ENCODE results near the gene JAK1. TPM values are rescaled to one million over a fixed set of nuclear protein-coding genes. Genes with fewer than 3 reads are reported as not detected.

The JAK1 gene
- total and polyA plus RNA-seq, 3 donors from 2014 or later = 100 to 142 (median 117) TPM

DNA sequence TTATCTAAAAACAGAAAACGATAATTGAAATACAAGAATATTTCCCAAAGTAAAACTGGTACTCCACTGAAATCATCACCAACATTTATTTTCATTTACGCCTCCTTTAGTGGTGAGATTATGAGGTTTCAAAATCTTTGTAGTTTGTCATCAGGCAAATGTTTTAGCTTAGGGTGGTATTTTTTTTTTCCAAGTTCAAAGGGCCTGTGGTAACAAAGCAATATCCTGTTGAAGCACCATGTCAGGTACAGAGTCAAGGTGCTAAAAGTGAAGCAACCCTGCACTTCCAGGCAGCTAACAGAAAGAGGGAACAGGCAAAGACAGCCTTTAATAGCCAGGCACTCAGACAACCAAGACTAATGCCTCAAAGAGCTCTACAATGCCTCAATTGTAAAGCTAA is 89.2 kb downstream of the JAK1 start:
- WGBS, 2 donors = 91 to 95% methylated on average over 2 of the region's 2 CpGs
- Histone ChIP-seq H3K27ac (no peak overlapping the region), H3K9me3 (no peaks in the 10 kb centered on the region), H3K4me1 (no peaks in the 10 kb centered on the region), H3K27me3 (no peaks in the 10 kb centered on the region), H3K36me3 (ENCODE audit: low read depth, missing control alignments) (no peaks in the 10 kb centered on the region), H3K4me3 (no peak overlapping the region)
- intact Hi-C loops (cut with DNase I; ENCODE audit: low total_unique reads) = no loop called here
- no peak for DNase-seq
- no peak for TF ChIP-seq POLR2A (IDR thresholded peaks at IDR 0.05)
- TF ChIP-seq, protein P1, sequence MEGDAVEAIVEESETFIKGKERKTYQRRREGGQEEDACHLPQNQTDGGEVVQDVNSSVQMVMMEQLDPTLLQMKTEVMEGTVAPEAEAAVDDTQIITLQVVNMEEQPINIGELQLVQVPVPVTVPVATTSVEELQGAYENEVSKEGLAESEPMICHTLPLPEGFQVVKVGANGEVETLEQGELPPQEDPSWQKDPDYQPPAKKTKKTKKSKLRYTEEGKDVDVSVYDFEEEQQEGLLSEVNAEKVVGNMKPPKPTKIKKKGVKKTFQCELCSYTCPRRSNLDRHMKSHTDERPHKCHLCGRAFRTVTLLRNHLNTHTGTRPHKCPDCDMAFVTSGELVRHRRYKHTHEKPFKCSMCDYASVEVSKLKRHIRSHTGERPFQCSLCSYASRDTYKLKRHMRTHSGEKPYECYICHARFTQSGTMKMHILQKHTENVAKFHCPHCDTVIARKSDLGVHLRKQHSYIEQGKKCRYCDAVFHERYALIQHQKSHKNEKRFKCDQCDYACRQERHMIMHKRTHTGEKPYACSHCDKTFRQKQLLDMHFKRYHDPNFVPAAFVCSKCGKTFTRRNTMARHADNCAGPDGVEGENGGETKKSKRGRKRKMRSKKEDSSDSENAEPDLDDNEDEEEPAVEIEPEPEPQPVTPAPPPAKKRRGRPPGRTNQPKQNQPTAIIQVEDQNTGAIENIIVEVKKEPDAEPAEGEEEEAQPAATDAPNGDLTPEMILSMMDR (IDR thresholded peaks at IDR 0.05) = no peak

DNA sequence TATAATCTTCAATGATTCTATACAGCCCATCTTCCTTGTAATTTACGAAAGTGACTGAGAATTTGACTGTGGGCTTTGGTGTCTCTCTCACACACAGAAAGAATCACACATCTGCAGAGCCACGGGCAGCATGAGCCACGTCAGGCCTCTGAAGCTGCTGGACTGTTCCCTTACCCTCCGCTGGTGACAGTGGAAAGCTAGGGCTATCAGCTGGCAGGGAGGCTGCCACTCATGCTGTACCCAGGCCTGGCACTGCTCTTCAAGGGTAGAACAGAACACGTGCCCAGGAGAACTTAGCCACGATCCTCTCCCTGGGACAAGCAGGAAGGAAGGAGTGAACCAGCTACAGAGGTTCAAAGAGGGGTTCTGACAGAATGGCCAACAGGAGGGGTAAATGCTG is 90.7 kb downstream of the JAK1 start:
- TF ChIP-seq, protein P1 (IDR thresholded peaks at IDR 0.05) = no peak
- no peak for TF ChIP-seq POLR2A (IDR thresholded peaks at IDR 0.05)
- 94 to 95% methylated on average over 6 of the region's 6 CpGs for WGBS, 2 donors
- Histone ChIP-seq H3K4me1 (no peaks in the 10 kb centered on the region), H3K36me3 (ENCODE audit: low read depth, missing control alignments) (no peaks in the 10 kb centered on the region), H3K27me3 (no peaks in the 10 kb centered on the region), H3K27ac (no peak overlapping the region), H3K4me3 (no peak overlapping the region), H3K9me3 (no peaks in the 10 kb centered on the region)
- no peak for DNase-seq
- intact Hi-C loops (cut with DNase I; ENCODE audit: low total_unique reads) = no loop called here

DNA sequence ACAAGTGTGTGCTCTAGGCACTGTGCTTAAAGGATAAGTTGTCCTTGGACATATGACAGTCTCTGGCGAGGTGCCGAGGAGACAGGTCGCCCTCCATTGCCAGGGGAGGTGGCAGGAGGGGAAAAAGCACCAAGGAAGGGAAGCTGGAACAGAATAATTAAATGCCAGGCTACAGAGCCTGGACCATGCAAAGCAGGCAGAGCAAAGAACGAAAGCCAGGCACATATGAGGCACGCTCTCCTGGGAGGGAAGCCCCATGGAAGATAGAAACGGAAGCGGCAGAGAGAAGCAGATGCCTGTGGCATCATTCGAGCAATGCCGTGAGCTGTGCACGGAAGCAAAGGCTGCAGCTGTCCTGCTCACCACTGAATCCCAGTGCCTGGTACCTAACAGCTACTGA is 91.2 kb downstream of the JAK1 start:
- Histone ChIP-seq H3K4me3 (no peak overlapping the region), H3K4me1 (no peaks in the 10 kb centered on the region), H3K27me3 (no peaks in the 10 kb centered on the region), H3K36me3 (ENCODE audit: low read depth, missing control alignments) (no peaks in the 10 kb centered on the region), H3K9me3 (no peaks in the 10 kb centered on the region), H3K27ac (no peak overlapping the region)
- WGBS, 2 donors = 87 to 95% methylated on average over 10 of the region's 10 CpGs
- no peak for TF ChIP-seq POLR2A (IDR thresholded peaks at IDR 0.05)
- TF ChIP-seq, protein P1 (IDR thresholded peaks at IDR 0.05) = no peak
- no peak for DNase-seq
- intact Hi-C loops (cut with DNase I; ENCODE audit: low total_unique reads) = no loop called here

DNA sequence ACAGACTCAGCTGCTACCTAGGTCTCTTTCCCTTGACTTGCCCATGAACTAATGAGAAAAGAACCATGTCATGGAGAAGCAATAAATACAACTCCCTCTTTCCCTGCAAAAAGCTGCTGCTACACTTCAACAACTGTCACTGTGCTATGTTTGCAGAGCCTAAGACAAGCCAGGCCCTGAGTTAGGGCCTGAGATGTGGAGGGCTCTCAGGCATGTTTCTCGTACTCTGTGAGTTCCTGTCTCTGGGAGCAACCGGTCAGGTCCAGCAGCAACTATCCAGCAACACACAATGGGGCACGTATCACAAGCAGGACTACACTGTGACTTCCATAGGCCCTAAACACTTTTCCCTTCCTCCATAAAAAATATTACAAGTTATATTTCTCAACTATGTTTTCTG is 91.7 kb downstream of the JAK1 start:
- Histone ChIP-seq H3K4me3 (no peak overlapping the region), H3K27me3 (no peaks in the 10 kb centered on the region), H3K27ac (no peak overlapping the region), H3K36me3 (ENCODE audit: low read depth, missing control alignments) (no peaks in the 10 kb centered on the region), H3K9me3 (no peaks in the 10 kb centered on the region), H3K4me1 (no peaks in the 10 kb centered on the region)
- DNase-seq = no peak
- TF ChIP-seq POLR2A (IDR thresholded peaks at IDR 0.05) = no peak
- TF ChIP-seq, protein P1 (IDR thresholded peaks at IDR 0.05) = no peak
- 93 to 95% methylated on average over 3 of the region's 3 CpGs for WGBS, 2 donors
- intact Hi-C loops (cut with DNase I; ENCODE audit: low total_unique reads) = no loop called here

DNA sequence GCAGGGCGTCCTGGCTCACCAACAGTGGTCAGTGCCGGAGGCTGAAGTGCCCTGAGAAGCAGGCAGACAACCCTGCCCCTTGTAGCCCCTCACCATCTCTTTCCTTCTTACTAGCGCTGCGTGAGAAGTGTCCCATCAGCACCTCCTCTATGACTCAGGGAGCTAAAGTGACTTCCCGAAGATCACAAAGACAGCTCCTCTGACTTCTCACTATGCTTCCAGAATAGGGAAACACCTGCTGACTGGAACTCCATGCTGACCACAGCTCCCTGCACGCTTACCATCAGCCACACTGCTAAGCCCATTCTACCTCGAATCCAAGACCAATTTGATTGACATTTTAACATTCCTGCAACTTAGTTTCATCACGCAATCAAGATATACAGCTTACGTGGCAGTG is 92.8 kb downstream of the JAK1 start:
- H3K4me3 ChIP-seq = no peak overlapping the region
- intact Hi-C loops (cut with DNase I; ENCODE audit: low total_unique reads) = no loop called here
- H3K4me1 ChIP-seq = no peaks in the 10 kb centered on the region
- no peak overlapping the region for H3K27ac ChIP-seq
- no peaks in the 10 kb centered on the region for H3K9me3 ChIP-seq
- TF ChIP-seq, protein P1 (IDR thresholded peaks at IDR 0.05) = no peak
- TF ChIP-seq POLR2A (IDR thresholded peaks at IDR 0.05) = no peak
- no peaks in the 10 kb centered on the region for H3K27me3 ChIP-seq
- no peak for DNase-seq
- H3K36me3 ChIP-seq (ENCODE audit: low read depth, missing control alignments) = no peaks in the 10 kb centered on the region
- WGBS, 2 donors = 90 to 95% methylated on average over 9 of the region's 9 CpGs
